HG03354 (cell line): ENCODE results near the gene EFCAB8.

Experiments used
- ATAC-seq: cut with Tn5 transposase; IDR thresholded peaks from one replicate; pipeline ENCODE4 v1.9.1; 2021; ENCODE audit warnings: mild to moderate bottlenecking; ENCODE audit not compliant: unreplicated experiment, poor library complexity, severe bottlenecking

EFCAB8 gene

DNA sequence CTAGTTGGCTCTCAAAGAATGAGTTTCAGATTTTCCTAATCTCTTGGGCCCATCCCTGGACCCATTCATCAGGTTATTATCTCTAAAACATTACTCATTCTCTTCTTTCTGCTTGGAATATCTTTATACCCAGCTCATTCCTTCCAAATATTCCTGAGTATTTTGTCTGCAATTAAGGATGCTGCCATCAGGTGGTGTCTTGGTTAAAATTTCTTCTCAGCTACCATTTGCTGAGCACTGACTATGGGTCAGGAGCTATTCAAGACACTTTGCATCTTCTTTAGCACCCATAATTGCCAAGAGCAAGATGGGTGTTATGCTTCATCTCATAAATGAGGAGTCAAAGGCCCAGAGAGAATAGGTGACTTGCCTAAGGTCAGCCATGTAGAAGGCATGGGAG, 137.1 kb downstream of the EFCAB8 start:
- ATAC-seq, result no peak

DNA sequence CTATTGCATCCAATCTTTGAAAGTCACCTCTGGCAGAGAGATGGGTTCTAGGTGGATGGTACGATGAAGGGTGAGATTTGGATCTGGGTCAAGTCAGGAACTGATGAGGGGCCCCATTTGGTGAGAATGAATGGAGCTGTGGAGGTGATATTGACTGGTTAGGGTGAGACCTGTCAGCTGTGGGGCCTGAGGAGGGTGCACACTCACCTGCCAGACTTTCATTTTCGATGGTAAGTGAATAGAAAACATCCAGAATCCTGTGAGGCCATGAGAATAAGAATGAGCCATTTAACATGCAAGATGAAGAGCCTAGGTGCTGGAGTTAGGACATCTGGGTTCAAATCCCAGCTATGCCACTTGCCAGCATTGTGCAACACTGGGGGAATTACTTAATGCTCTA, 138.7 kb downstream of the EFCAB8 start:
- no peak for ATAC-seq

DNA sequence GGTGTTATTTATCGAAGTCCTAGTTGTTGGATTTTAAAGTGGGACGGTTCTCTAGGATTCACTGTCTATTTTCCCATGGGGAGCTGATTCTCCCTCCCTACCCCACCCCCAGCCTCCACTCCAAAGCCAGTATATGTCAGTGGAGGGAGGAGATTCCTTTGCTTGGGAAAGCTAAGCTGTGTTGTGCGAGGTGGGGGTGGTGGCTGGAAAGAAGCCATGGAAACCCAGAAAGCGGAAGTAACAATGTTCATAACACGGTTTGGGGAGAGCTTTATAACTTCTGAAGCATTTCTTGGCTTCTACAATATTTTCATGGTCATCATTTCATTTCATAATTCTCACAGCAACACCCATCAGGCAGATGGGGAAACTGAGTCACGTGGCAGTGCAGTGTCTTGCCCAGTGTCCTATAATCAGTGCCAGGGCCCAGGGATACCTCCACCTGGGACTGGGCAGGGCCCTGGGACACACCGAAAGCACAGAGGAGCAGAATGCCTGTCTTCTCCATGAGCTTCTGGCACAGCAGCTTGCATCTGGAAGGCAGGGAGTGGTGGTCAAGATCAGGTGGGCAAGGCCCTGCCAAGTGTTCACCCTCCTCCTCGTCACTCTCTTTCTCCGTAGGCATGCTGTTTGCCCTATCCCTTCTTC, 141.0 kb downstream of the EFCAB8 start:
- no peak for ATAC-seq

DNA sequence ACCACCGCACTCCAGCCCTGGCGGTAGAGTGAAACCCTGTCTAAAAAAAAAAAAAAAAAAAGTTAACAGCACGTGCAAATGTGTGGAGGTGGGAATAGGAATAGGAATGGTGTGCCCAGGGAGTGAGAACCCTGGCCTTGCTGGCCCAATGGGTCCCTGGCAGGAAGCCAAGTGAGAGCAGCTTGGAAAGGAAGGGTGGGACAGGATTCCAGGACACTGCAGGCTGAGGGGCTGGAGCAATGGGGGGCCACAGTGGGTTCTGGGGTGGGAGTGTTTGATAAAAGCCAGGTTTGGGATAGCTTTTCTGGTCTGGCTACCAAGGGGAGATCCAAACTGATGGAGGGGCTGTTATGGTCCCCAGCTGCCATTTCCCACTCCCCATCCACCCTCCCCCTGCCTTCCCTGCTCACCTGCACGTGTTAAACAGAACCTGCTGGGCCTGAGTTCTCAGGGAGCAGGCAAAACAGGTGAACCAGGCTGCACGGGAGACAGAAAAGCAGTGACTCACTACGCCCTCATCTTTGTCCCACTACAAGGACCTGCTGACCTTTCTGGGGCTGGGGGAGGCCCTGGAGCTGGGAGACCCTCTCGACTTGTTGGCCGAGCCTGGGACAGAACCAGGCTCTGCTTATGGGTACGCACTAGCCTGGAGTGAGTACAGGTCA, 142.2 kb downstream of the EFCAB8 start:
- no peak for ATAC-seq

DNA sequence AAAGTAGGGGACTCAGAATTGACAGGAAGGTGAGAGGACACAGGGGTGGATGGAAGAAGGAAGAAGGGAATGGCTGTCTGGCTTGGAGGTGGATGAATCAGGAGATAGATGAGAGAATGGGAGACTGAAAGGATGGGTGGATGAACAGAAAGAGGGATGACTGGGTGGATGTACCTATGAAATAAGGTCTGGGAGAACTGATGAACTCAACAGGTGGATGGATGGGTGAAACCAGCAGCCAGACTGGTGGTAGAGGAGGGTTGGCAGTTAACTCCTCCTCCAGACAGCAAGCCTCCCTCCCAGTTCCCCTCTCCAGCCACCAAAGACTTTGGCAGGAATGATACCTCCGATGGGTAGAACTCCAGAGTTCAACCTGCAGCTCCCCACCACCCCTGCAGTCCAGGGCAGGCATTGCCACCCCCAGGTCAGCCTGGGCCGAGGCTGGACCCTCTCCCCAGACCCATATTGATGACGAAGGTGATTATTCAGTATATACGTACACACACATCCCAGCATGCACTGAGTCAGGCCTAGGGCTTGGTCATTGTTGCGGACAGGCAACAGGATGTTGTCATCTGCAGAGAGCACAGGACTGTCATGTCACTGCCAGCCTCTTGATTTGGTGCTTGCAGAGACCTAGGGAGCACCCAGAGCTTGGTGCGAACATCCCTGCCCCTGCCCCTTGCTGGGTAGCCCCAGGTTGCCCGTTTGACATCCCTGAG, 143.5 kb downstream of the EFCAB8 start:
- ATAC-seq, result no peak

DNA sequence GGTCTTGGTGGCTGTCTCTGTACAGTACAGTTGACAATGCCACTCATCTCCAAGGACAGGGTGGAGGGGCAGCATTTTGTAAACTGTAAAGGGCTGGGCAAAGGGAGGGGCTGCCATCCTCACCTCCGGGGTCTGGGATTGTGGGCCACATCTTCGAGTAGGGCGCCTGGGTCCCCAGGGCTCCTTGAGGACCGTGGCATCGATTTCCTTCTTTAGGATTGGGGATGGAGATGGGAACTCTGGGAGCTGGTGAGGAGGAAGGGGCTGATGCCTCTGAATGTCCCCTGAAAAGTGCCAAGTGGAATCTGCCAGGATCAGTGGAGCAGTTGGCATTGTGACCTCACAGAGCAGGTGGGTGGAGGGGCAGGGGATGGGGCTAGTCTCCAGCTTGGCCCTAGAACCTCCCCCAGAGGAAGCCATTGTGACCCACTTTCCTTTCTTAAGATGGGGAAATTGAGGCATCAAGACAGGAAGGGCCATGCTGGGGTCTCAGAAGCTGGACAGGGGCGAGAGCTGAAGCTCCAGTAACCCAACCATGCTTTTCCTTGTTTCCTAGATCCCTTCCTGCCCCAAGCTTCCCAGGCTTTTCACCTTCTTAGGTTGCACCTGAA, 145.5 kb downstream of the EFCAB8 start, which contains the start of gene SUN5:
TSS of gene SUN5 (minus strand) at position 293 of the 611 bp plus-strand sequence. CDS start at position 200, 93 bp downstream.
- ATAC-seq, result no peak

DNA sequence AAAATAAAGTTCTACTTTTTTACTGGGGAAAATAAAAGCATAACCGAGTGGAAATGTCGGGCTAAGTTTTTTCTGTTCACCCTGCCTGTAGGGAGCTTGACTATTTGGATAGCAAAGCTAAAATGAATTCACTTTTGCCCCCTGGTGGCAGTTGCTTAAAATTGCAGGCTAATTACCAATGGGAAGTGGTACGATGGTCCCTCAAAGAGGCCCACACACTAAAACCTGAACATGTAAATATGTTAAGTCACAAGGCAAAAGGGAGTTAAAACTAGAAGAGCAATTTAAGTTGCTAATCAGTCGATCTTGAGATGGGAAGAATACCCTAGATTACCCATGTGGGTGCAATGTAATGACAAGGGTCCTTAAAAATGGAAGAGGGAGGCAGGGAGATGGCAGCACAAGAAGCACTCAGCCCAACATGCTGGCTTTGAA, 146.4 kb downstream of the EFCAB8 start:
- no peak for ATAC-seq

DNA sequence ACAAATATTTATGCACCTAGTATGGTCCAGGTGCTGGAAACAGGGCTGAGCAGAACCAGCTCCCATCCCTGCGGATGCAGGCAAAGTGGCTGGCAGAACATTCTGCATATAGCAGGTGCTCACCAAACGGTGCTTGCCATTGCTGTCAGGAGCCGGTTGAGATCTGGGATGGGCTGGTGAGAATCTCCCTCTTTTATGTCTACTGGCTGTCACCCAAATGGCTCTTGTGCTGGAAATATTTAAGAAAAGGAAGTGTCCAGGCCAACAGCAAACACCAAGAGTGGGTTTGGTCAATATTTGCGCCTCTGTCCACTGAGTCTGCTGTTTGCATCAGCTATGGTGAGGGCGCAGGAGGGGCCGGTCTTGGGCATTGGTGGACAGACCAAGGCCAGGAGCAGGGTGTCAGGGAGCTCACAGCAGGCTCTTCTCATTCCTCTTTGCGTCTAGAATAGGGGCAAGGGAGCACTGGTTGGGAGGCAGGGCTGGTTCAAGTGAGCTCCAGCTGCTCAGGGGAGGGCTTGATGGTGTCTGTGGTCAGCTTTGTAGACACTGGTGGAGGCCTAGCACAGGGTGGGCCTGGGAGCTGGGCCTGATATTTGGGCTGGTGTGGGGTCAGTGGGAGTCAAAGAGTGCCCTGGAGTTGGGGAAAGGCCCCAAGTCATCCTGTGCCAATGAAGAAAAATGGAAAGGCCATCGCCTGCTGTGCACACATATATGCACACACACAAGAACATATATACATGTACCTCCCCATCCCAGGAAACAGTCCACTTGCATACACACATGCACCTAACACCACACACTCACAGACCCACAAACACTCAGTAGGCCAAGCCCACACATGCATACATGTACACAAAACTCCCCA, 147.4 kb downstream of the EFCAB8 start:
- ATAC-seq, result no peak

DNA sequence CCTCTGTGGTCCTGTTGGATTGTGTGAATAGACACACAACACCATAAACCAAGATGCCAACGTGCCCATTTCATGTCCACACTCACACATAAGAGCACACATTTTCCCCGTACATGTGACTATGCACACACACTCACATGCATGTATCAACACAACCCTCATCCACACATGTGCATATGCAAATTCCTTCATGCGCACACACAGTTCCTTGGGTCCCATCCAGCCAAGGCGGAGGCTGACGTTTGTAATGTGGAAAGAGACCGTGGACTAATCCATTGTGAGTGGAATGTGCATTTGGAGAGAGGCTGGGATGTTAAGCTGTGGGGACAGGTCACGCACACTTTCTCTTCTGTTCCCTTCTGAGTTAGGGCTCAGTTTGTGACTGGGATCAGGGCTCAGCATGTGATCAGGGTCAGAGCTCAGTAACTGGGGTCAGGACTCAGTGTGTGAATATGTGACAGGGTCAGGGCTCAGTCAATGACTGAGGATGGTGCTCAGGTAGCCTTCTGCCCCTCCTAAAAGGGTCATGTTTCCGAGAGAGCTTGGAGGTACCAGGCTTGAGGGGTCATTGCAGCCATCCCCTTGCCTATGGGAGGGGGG, 148.2 kb downstream of the EFCAB8 start:
- no peak for ATAC-seq

DNA sequence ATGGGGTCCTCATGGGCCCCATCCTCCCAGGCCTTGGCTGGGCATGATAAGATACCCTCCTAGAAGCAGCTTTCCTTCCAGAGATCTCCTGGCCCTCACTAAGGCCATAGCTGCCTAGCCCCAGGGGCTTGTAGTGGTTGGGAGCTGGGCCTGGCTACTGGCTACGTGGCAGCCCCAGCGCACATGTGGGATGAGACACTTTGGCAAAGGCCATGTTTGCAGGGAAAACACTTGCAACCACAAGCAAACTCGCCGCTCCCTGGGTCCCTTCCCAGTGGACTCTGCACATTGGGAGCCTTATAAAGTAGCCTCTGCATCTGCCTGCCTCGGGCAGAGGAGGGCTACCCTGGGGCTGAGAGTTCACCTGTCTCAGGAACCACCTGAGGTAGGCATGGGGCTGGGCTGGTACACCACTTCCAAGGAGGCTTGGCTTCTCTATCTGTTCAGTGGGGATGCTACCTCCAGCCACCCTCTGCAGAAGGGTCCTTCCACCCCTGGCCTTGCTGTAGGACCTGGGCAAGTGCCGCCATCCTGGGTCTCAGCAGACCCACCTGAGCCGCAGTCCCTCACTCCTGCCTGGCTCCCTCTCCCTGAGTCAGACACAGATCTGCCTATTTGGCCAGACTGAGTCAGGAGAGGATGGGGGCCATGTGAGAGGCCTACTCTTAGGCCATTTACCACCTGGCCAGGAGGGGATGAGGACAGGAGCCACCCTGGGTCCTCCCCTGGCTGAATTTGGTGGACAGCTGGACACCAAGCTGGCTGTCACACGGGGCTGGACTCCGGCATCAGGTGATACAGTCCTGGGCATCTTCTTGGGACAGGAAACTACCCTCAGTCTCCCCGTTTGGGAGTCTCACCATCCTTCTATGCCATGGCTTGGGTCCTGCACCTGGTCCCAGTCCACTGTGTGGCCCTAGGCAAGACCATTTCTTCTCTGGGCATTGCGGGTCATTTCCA, 148.9 kb downstream of the EFCAB8 start, which contains the start of gene BPIFB2:
TSS of gene BPIFB2 (plus strand) at position 329 of the 960 bp plus-strand sequence. CDS start 871 bp downstream, outside the sequence.
- no peak for ATAC-seq

DNA sequence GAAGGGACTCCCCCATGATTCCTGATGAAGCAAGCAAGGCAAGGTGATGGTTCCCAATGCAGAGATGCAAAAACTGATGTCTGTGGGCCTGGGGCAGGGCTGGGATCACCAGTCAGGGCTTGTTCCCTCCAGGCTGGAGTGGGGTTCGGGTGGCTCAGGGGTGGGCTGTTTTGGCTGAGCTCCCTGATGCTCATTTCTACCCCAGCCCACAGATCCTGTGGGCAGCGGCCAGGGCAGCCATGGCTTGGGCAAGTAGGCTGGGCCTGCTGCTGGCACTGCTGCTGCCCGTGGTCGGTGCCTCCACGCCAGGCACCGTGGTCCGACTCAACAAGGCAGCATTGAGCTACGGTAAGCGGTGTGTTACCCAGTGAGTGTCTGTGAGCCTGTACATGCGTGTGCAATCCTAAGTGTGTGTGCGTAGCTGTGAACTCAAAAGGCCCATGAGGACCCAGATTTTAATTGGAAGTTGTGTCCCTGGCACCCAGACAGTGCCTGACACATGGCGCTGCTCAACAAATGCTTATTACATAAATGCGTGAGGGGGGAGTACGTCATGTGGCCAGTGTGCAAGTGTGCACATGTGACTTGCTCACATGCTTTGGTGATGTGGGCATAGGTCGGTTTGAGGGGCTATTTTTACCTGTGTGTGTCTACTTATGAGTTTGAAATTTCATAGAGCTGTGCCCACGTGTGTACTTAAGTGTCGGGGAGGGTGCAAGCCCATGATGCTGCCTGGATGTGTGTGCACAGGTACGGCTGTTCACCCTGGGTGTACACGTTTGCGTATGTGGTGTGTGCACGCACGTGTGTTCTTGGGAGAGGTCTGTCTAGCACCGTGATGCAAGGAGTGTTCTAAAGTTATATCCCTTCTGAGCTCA, 149.9 kb downstream of the EFCAB8 start:
- ATAC-seq, result no peak

DNA sequence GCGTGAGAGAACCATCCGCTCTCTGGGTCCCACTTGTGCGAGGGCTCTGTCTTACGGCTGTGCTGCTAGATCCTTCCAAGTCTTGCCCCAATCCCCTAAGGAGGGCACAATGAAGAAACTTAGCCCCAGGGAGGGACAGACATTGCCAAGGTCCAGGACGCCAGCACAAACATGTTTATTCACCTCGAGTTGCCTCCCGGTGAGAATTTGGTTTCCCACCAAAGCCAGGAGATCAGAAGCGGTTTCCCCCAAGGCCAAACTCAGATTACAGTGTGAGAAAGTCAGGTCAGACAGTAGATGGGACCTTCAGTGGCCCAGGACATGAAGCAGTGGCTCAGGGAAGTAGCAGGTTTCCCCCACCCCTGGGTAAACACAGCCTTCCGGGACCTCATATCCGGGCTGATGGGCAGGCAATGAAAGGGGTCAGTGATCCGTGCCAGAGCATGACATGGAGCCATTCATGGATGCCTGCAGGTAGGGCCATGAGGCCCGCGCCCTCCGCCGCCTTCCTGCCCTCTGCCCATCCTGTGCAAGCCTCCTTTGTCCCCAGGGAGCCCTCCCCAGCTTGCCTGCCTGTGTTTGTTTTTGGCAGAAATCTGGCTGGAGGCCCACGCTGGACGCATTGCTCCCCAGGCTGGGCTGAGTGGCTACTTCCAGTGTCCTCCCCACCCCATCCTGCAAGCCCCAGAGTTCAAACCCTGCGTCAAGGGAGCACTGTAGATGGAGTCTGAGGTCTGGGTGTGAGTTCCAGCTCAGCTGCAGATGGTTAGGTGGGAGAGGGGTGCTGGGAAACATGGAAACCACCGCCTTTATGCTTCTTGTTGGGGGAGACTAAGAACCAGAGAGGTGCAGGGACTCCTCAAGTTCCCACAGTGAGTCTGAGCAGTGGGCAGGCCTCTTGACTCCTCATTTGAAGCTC, 150.8 kb downstream of the EFCAB8 start:
- ATAC-seq, result no peak

DNA sequence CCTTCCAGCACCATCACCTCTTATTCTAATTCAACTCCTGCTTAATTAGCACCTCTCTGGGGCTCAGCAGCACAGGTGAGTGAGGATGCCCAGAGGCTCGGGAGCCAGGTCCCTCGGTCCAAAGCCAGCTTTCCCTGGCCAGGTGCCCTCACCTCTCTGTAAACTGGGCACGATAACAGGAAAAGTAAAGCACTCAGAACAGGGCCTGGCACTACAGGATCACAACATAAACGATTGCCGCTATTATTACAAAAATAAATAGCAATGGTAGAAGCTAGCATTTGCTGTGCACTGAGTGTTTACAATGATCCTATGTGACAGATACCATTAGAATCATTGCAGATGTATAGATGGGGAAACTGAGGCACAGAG, 151.4 kb downstream of the EFCAB8 start:
- no peak for ATAC-seq

DNA sequence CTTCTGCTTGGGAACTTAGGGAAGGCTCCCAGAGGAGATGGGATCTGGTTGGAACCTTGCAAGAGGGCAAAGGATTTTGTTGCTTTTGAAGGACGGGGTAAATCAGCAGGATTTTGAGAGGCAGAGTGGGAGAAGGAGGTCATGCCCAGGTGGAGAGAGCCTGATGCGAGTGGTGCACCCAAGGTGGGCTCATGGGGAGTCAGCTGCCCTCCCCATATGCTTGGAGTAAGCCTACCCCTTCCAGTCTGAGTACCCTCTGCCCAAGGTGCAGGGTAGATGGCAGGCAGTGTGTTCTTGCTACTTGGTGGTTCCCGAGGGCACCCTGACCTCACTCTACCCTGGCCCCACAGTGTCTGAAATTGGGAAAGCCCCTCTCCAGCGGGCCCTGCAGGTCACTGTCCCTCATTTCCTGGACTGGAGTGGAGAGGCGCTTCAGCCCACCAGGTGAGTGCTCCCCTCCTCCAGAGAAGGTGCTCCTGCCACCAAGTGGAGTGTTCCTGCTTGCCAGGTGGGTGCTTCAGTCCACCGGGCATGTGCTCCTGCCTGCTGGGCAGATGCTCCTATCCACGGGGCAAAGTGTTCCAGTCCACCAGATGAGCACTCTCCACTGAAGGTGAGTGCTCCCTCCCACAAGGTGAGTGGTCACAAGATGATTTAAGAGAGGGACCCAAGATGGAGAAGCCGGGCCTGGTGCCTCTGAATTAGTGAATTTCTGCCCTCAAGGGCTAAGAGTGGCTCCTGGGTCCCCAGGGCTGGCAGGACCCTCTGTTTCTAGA, 152.1 kb downstream of the EFCAB8 start:
- ATAC-seq, result no peak
